Measurements from ENCODE around the gene HIF1A.

- no peak for TF ChIP-seq CTCF (IDR thresholded peaks at IDR 0.05 in 8 of 11, conservative IDR thresholded peaks at IDR 0.05 in 3 of 11)
- TF ChIP-seq POLR2A (IDR thresholded peaks at IDR 0.05): no peak
Measured at GRCh38 chr14:61720294-61720661, 25.0 kb downstream of the HIF1A start.

Data from spleen (tissue), 7 donors.